Fibroblast of lung (primary cell): ENCODE measurements around the gene INSYN2A.

Source experiments
- EZH2 ChIP-seq: IDR thresholded peaks from 2 replicates; pipeline ENCODE4 v1.5.1; 2012; ENCODE audit warnings: low read length, control low read depth, mild to moderate bottlenecking; ENCODE audit errors: missing control alignments
- TF ChIP-seq, protein P1 (sequence below), 2 donors: IDR thresholded peaks in 1 of 2; conservative IDR thresholded peaks in 1 of 2; 1 replicate in 1 of 2; 2 replicates in 1 of 2; pipeline ENCODE4 v1.5.1; 2011 to 2012; ENCODE audit warnings: low read length in 2 of 2, control low read depth in 1 of 2, inconsistent platforms in 1 of 2, low read depth in 1 of 2, mild to moderate bottlenecking in 1 of 2

DNA sequence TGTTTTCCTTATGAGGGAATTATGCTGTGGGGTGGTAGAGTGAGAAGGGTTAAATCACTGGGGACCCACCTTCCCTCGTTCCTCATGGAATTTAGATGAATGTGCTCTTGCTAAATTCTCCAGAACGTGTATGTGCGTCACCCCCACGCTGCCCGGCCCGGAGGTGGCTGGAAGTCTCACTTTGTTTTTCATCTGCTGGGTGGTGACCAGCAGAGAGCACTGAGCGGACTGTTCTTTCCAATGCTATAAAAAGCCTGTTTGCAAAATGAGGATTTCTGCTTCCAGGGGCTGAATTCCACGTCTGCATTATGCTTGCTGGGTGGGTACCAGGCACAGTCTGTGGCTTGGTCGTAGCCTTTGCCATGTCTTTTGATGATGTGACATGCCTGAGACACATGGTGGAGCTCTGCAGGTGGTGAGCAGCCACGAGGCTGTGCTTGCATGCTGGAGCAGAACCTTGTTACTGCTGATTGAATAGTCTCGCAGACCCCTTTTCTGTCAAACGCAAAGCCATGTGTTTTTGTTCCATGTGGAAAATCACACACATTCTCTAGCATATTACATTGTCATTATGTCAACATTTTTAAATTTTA lies 31.9 kb upstream of the INSYN2A start:
- TF ChIP-seq, protein P1, sequence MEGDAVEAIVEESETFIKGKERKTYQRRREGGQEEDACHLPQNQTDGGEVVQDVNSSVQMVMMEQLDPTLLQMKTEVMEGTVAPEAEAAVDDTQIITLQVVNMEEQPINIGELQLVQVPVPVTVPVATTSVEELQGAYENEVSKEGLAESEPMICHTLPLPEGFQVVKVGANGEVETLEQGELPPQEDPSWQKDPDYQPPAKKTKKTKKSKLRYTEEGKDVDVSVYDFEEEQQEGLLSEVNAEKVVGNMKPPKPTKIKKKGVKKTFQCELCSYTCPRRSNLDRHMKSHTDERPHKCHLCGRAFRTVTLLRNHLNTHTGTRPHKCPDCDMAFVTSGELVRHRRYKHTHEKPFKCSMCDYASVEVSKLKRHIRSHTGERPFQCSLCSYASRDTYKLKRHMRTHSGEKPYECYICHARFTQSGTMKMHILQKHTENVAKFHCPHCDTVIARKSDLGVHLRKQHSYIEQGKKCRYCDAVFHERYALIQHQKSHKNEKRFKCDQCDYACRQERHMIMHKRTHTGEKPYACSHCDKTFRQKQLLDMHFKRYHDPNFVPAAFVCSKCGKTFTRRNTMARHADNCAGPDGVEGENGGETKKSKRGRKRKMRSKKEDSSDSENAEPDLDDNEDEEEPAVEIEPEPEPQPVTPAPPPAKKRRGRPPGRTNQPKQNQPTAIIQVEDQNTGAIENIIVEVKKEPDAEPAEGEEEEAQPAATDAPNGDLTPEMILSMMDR (conservative IDR thresholded peaks at IDR 0.05 in 1 of 2, IDR thresholded peaks at IDR 0.05 in 1 of 2; ENCODE audit: low read depth in 1 of 2, low read length in 2 of 2): no peak
- no peak for TF ChIP-seq EZH2
